GM23338 (cell line): ENCODE results near the gene PLA2R1. TPM values are rescaled to one million over a fixed set of nuclear protein-coding genes. Genes with fewer than 3 reads are reported as not detected.

Experiments used
- ATAC-seq: fragments of 200-7000 bp; cut with Tn5 transposase; 3 replicates; pipeline ENCODE4 v1.9.1; 2020
- DNase-seq: peaks from one replicate; pipeline ENCODE4 v3.0.0-alpha.2; 2015; ENCODE audit warnings: low spot score
- H2AFZ ChIP-seq: fragments of 200-600 bp; sonication (generic); 2 replicates; pipeline ENCODE4 v1.8.0; 2016; ENCODE audit warnings: antibody characterized with exemption, mild to moderate bottlenecking, moderate library complexity
- H3F3A ChIP-seq: fragments of 200-600 bp; sonication (generic); replicated peaks from 2 replicates; pipeline ENCODE4 v1.8.0; 2017; ENCODE audit warnings: antibody characterized with exemption, mixed run types, low read depth
- H3K27ac ChIP-seq: fragments of 200-600 bp; sonication (generic); 2 replicates; pipeline ENCODE4 v1.6.1; 2016; ENCODE audit warnings: low read depth
- H3K27me3 ChIP-seq: fragments of 200-600 bp; sonication (generic); 2 replicates; pipeline ENCODE4 v1.8.0; 2016; ENCODE audit warnings: mild to moderate bottlenecking, mixed run types, moderate library complexity; ENCODE audit not compliant: insufficient read depth
- H3K36me3 ChIP-seq: fragments of 200-600 bp; sonication (generic); 2 replicates; pipeline ENCODE4 v1.8.0; 2016; ENCODE audit warnings: mild to moderate bottlenecking; ENCODE audit not compliant: insufficient read depth
- H3K4me1 ChIP-seq: fragments of 200-600 bp; sonication (generic); 2 replicates; pipeline ENCODE4 v1.8.0; 2016; ENCODE audit warnings: mild to moderate bottlenecking, moderate library complexity; ENCODE audit not compliant: insufficient read depth
- H3K4me2 ChIP-seq: fragments of 200-600 bp; sonication (generic); 2 replicates; pipeline ENCODE4 v1.7.1; 2017; ENCODE audit warnings: mixed run types
- H3K4me3 ChIP-seq: fragments of 200-600 bp; sonication (generic); 2 replicates; pipeline ENCODE4 v1.6.1; 2016; ENCODE audit warnings: mixed run types
- H3K79me2 ChIP-seq: fragments of 200-600 bp; sonication (generic); replicated peaks from 2 replicates; pipeline ENCODE4 v1.8.0; 2017; ENCODE audit warnings: mild to moderate bottlenecking; ENCODE audit not compliant: insufficient read depth
- H3K9me2 ChIP-seq: fragments of 200-600 bp; sonication (generic); 2 replicates; pipeline ENCODE4 v1.8.0; 2017; ENCODE audit not compliant: insufficient read depth
- H4K20me1 ChIP-seq: fragments of 200-600 bp; sonication (generic); replicated peaks from 2 replicates; pipeline ENCODE4 v1.8.0; 2017; ENCODE audit warnings: mild to moderate bottlenecking; ENCODE audit not compliant: insufficient read depth
- H3K27ac Mint-ChIP-seq: 2 replicates; pipeline ENCODE4 v1.8.0; 2020; ENCODE audit warnings: inconsistent platforms, mild to moderate bottlenecking, moderate library complexity, mixed read lengths
- H3K27me3 Mint-ChIP-seq: 3 replicates; pipeline ENCODE4 v1.8.0; 2022; ENCODE audit warnings: low read depth, mild to moderate bottlenecking, moderate library complexity, mixed read lengths, inconsistent platforms; ENCODE audit not compliant: insufficient read depth, poor library complexity
- H3K36me3 Mint-ChIP-seq: 3 replicates; pipeline ENCODE4 v1.8.0; 2021; ENCODE audit warnings: low read depth, mild to moderate bottlenecking, inconsistent platforms, moderate library complexity, mixed read lengths
- H3K4me1 Mint-ChIP-seq: 3 replicates; pipeline ENCODE4 v1.8.0; 2020; ENCODE audit warnings: mild to moderate bottlenecking, inconsistent platforms, mixed read lengths
- H3K4me3 Mint-ChIP-seq: 3 replicates; pipeline ENCODE4 v1.8.0; 2021; ENCODE audit warnings: moderate library complexity, mild to moderate bottlenecking, inconsistent platforms, mixed read lengths
- H3K9me3 Mint-ChIP-seq: 3 replicates; pipeline ENCODE4 v1.8.0; 2020; ENCODE audit warnings: moderate library complexity, mild to moderate bottlenecking, inconsistent platforms, mixed read lengths
- CREB1 ChIP-seq: fragments of 250-450 bp; sonication (Bioruptor Pico); IDR thresholded peaks from 2 replicates; pipeline ENCODE4 v1.5.0; 2020; ENCODE audit warnings: low read depth, mild to moderate bottlenecking, moderate library complexity
- CTCF ChIP-seq, 2 experiments: fragments of 200-600 bp in 1 of 2; sonication (generic) in 1 of 2; conservative IDR thresholded peaks; 2 replicates each; pipeline versions ENCODE4 v1.5.1 to v1.6.1; 2016 to 2017; ENCODE audit warnings: antibody characterized with exemption in 2 of 2, low read depth in 2 of 2, mild to moderate bottlenecking in 2 of 2, moderate library complexity in 1 of 2
- EZH2 ChIP-seq: fragments of 200-600 bp; sonication (generic); IDR thresholded peaks from one replicate; pipeline ENCODE4 v1.8.0; 2017; ENCODE audit warnings: antibody characterized with exemption, mild to moderate bottlenecking, low read depth; ENCODE audit not compliant: unreplicated experiment
- EZH2phosphoT487 ChIP-seq: fragments of 200-600 bp; sonication (generic); IDR thresholded peaks from one replicate; pipeline ENCODE4 v1.8.1; 2018; ENCODE audit warnings: antibody characterized with exemption; ENCODE audit not compliant: unreplicated experiment
- NANOG ChIP-seq: IDR thresholded peaks from 2 replicates; pipeline ENCODE4 v1.6.1; 2016; ENCODE audit warnings: antibody characterized with exemption, borderline replicate concordance
- POLR2AphosphoS5 ChIP-seq: IDR thresholded peaks from 2 replicates; pipeline ENCODE4 v1.6.1; 2016; ENCODE audit warnings: antibody characterized with exemption, low read depth
- REST ChIP-seq: IDR thresholded peaks from one replicate; pipeline ENCODE4 v1.6.1; 2018; ENCODE audit warnings: antibody characterized with exemption; ENCODE audit not compliant: unreplicated experiment
- STAT1 ChIP-seq: IDR thresholded peaks from one replicate; pipeline ENCODE4 v1.6.1; 2016; ENCODE audit warnings: antibody characterized with exemption; ENCODE audit not compliant: unreplicated experiment
- ZNF114 ChIP-seq: fragments of 250-450 bp; sonication (Bioruptor Pico); IDR thresholded peaks from 2 replicates; pipeline ENCODE4 v1.5.0; 2020; ENCODE audit warnings: mild to moderate bottlenecking, moderate library complexity
- ZNF331 ChIP-seq: fragments of 250-450 bp; sonication (Bioruptor Pico); IDR thresholded peaks from 2 replicates; pipeline ENCODE4 v1.5.0; 2020; ENCODE audit warnings: low read depth, mild to moderate bottlenecking, moderate library complexity
- ZNF462 ChIP-seq: fragments of 250-450 bp; sonication (Bioruptor Pico); IDR thresholded peaks from 2 replicates; pipeline ENCODE4 v1.5.0; 2020; ENCODE audit warnings: mild to moderate bottlenecking, moderate library complexity
- polyA plus RNA-seq: library from polyadenylated mRNA; unstranded; fragments of >200 nt; fragmentation: Nextera tagmentation; extraction: Ambion mirVana; gene quantifications from 2 replicates; pipeline ENCODE4 v1.2.1, GENCODE V29; 2016
- total RNA-seq: library from RNA; depleted of rRNA; stranded (reverse); fragments of >200 nt; shearing (Covaris generic); gene quantifications from 2 replicates; pipeline ENCODE4 v1.2.3, GENCODE V29; 2014

PLA2R1 gene
- total and polyA plus RNA-seq, 2 experiments from 2014 or later: 0.57 to 1.2 TPM

- no peaks in the 10 kb centered on the region for H3K27me3 Mint-ChIP-seq
- H3K36me3 Mint-ChIP-seq: no peaks in the 10 kb centered on the region
- Histone ChIP-seq H3K4me2 (no peak overlapping the region), H4K20me1 (no peaks in the 10 kb centered on the region), H3K9me2 (no peaks in the 10 kb centered on the region), H3K79me2 (no peaks in the 10 kb centered on the region), H2AFZ (no peak overlapping the region; the same call in 1 of the 2 replicates), H3K27ac (no peak overlapping the region), H3K27me3 (no peaks in the 10 kb centered on the region), H3K4me3 (no peak overlapping the region), H3K4me1 (peaks cover 13% of the 10 kb centered on the region), H3F3A (no peaks in the 10 kb centered on the region), H3K36me3 (no peaks in the 10 kb centered on the region)
- H3K4me1 Mint-ChIP-seq: peaks cover 15% of the 10 kb centered on the region
- DNase-seq: no peak
- no peak for TF ChIP-seq STAT1
- no peak for TF ChIP-seq CTCF (conservative IDR thresholded peaks at IDR 0.05; ENCODE audit: low read depth in 2 of 2)
- no peak for TF ChIP-seq ZNF114
- no peak for TF ChIP-seq EZH2
- TF ChIP-seq REST: no peak
- TF ChIP-seq NANOG: no peak
- TF ChIP-seq ZNF462 (CRISPR knock-in tag): no peak
- no peak for TF ChIP-seq EZH2phosphoT487
- no peak for TF ChIP-seq POLR2AphosphoS5
- no peak for TF ChIP-seq CREB1 (CRISPR knock-in tag)
- TF ChIP-seq ZNF331 (CRISPR knock-in tag): no peak
- no peaks in the 10 kb centered on the region for H3K9me3 Mint-ChIP-seq
- peak overlapping the region; percentile 21; the same call in 1 of the 2 replicates for H3K27ac Mint-ChIP-seq
- ATAC-seq: no peak
- no peak overlapping the region for H3K4me3 Mint-ChIP-seq
These were observed 80.1 kb downstream of the PLA2R1 start for GRCh38 chr2:159982270-159982669.
